G401 (cell line): ENCODE measurements around the gene PDP2. TPM values are rescaled to one million over a fixed set of nuclear protein-coding genes. Genes with fewer than 3 reads are reported as not detected.

Experiments
- DNase-seq: peaks from one replicate; pipeline ENCODE4 v3.0.0-alpha.2; 2015; ENCODE audit warnings: low spot score
- in situ Hi-C: cut with HindIII; loops from 2 replicates; pipeline ENCODE4 v1.10.0; 2016; ENCODE audit warnings: low sequenced_read_pairs, mixed read lengths
- total RNA-seq: library from RNA; depleted of rRNA; stranded (reverse); fragments of >200 nt; shearing (Covaris generic); gene quantifications from 2 replicates; pipeline ENCODE4 v1.2.3, GENCODE V29; 2014

The PDP2 gene
- total RNA-seq, 1 experiment from 2014 or later, result 13.8 TPM

DNA sequence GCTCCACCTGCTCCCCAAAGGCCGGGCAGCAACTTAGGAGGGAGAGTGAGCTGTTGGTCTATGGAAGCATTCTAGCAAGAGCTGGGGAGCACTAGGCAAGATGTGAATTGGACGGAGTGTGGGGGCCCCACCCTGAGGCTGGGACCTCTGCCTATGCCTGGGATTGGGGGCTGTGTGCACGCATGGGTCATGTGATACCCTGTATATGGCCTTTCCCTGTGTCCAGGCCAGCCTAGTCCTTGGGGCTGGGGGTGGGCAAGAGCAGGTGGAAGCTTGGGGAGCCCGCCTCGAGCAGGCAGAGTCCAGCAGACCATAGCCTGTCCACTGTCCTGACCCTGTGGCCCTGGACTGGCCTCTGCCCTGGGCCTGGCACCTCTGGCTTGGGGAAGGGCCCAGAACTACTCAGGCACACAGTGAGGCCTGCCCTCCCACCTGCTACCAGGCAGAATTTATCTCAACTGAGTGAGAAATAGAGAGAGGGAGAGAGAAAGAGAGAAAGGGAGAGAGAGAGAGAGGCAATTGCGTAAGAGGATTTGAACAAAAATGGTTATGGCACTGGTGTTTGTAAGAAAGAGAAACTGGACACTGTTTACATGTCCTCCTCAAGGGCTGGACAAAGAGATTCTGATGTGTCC, 19.1 kb downstream of the PDP2 start:
- DNase-seq, result no peak
- in situ Hi-C loops, result no loop called here

DNA sequence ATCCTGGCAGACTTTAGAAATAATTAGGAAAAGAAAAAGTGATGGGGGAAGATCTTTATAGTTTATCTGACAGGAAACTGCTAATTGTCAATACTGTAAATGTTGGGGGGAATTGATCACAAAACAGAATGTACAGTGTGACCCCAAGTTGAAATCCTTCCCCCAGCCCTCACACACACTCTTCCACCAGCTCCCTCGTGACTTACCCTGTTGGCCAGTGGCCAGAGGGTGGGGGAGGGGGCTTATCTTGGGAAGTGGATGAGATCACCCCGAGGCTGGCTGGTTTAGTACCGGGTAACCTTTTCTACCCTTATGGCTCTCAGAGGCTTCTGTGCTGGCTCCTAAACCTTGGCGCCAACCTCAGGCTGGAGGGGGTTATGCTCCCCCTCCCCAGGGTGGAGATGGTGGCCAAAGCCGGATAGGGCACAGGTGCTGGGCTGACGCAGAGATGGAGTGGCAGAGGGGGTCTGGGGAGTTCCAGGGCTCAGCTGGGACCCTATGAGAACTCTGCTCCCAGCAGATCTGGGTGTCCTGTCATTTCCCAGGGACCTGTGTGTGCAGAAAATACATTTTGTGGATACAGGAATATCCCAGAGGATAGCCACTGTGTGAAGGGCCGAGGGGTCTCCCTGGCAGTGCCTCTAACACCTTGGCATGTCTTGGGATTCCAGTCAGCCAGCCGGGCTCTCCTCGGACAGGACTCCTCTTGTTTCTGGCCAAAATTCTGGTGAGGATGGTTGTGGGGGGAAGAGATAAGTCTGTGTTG, 19.8 kb downstream of the PDP2 start:
- in situ Hi-C loops, result no loop called here
- peak; percentile 30 for DNase-seq

DNA sequence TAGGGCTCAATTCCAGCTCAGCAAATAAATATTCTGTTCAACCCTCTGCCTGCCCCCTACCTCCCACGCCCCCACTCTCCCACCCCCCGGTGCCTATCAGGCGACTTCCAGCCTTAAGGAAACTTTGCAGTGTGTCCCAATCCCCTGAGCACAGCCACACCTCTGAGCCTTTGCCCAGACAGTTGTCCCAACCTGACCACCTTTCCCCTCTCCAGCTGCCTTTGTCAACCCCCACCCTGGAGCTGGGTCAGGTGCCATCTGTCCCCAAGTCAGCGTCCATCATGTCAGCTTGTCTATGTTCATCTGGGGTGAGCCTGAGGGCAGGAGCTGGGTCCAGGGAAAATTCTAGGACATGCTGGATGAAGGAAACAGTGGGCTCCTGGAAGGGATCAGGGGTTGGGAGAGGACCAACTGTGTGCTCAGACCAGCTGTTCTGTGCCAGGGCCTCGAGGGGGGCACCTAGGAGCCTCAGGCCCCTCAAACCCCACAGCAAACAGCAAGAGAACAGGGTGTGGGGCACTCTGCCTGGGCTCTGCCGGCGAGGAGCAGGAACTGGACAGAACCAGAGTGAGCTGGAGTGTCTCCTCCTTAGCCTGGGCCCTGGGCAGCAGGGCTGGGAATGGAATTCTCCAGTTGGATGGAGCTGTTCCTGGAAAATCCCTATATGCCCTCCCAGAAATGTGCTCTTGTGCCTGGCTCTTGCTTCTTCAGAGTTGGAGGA, 20.6 kb downstream of the PDP2 start:
- peak; percentile 83 for DNase-seq
- in situ Hi-C loops, result no loop called here

DNA sequence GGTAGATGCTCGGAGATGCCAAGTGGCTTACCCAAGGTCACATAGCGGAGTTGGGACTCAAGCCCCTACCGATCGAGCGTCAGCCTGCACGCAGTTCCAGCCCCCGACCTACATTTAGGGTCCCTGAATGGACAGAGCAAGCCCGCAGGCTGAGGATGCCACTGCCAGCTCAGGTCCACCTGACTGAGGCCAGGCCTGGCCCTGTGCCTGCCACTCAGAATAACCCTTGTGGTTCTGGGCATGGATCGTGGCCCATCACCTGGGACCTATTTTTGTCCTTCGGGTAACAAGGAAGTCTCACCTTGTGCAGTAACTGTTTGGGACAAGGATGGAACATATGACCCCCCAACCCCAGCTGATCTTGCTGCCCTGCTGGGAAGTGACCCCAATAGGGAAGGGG, 21.3 kb downstream of the PDP2 start:
- peak; percentile 89 for DNase-seq
- in situ Hi-C loops, result no loop called here

DNA sequence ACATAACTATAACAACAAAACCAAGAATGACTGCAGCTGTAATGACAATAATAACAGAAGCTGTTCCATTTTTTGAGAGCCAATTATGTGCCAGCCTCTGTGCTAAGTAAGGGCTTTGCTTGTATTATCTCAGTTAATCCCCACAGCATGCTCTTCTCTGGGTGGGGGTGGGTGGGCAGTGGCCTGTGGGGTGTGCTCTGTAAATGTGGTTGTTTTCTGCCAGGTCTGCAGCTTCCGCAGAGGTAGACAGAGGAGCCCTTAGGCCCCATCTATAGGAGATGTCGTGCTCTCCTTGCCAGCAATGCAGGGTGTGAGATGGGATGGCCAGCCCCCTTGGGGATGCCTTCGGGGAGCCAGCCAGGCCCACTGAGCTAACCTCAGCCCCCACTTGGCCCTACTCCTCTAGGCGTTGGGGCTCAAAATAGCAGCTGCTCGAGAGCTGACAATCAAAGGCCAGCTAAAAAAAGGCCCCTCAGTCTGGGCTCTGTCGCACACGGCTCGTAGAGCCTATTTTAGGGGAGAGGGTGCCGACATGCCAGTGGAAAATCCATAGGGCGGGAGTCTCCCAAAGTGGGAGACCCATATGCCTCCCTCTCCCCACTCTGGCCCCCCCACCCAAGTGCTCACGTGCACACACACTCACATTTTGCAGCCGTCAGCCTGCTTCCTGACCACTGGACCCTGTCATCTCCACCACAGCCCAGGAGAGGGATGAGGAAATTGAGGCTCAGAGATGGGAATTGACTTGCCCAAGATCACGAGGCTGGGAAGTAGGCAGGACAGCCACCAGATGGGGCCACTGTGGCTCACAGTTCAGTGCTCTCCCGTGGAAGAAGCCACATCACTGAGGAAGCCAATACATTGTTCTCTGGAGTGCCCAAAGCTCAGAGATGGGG, 22.6 kb downstream of the PDP2 start:
- no peak for DNase-seq
- in situ Hi-C loops, result no loop called here

DNA sequence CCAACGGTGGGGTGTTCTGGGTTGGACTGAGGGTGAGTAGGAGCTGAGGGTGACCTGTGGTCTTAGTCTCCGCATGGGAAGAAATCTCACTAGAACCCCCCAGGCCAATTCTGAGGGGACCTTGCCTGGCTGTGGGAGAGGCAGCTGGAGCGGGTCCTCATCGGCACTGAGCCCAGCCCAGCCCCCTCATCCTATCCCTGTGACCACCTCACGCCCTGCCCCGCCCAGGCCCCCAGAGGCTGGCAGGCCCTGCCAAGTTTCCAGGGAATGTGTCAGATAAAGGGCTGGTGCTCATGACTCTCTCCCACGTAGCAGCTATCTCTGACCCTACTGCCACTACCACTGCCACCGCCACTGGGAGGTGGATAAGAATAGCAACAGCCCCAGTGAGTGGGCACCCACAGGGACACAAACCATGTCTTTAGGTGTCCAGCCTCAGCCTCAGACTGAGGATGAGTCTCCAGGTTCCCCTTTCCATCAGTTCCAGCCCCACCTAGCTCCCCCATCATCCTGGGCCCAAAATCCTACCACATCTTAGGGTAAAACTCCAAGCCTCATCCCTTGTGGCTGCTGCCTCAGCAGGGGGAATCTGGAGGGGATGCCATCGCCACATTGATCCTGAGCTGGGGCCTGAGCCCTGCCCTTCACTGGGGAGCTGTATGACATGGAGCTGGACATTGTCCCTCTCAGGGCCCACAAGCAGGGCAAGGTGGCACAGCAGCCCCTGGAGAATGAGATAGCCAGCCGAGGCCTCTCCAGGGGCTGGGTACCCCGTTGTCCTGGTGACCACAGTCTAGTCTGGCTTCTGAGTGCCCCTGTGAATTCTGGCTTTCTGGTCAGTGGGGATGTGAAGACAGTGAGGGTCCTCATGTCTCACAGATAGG, 23.5 kb downstream of the PDP2 start:
- no peak for DNase-seq
- in situ Hi-C loops, result no loop called here

DNA sequence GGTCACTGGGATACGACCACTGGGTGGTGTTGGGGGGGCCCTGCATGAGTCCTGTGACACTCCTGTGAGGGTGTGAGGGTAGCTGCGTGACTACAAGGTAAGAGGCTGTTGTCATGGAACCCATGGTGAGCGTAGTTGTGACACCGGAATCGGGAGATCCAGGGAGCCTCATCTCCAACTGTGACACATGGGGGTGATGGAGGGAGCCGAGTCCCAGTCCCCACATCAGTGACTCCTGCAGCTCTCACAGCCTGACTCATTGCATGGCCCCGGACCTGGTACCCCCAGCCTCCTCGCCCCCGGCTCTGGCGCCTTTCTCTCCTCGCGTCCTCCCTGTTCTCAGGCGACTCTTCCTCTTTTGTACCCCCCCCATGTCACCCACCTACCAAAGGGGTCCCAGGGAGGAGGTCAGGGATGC, 24.1 kb downstream of the PDP2 start:
- no peak for DNase-seq

DNA sequence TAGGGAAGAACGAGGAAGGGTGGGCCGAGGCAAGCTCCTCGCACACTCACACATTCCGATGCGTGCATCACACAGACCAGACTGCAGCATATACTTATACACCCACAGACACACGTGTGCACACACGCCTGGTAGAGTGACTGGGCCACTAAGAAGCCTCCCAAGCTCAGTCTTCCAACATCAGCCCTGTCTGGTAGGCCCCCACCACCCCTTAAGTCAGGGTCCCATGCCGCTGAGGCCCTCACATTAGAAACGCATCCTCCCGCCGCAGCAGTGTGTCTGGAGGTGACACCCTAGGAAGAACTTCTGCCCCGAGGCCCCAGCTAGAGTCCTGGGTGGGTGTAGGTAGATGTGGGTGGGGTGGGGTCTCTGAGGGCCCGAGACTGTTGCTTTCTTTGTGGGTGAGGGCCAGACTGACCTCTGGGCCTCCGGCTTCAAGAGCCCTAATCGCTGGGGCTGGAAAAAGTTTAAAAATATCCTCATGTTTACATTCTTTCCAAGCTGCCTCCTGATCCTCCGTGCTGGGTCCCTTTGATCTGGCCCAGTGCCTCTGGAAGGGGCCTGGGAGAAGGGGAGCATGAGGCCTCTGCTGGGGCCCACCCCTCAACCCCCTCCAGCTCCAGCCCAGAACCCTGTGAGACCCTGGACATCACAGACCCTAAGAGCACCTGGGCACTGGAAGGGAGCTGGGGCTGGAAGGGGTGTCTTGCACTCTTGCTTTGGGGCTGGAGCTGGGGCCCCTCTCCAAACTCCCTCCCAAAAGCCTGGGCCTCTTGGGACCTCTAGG, 24.7 kb downstream of the PDP2 start:
- DNase-seq, result no peak
- in situ Hi-C loops, result no loop called here

More for the DNA sequence above, 24.1 kb downstream of the PDP2 start:
- in situ Hi-C loops, result no loop called here

DNA sequence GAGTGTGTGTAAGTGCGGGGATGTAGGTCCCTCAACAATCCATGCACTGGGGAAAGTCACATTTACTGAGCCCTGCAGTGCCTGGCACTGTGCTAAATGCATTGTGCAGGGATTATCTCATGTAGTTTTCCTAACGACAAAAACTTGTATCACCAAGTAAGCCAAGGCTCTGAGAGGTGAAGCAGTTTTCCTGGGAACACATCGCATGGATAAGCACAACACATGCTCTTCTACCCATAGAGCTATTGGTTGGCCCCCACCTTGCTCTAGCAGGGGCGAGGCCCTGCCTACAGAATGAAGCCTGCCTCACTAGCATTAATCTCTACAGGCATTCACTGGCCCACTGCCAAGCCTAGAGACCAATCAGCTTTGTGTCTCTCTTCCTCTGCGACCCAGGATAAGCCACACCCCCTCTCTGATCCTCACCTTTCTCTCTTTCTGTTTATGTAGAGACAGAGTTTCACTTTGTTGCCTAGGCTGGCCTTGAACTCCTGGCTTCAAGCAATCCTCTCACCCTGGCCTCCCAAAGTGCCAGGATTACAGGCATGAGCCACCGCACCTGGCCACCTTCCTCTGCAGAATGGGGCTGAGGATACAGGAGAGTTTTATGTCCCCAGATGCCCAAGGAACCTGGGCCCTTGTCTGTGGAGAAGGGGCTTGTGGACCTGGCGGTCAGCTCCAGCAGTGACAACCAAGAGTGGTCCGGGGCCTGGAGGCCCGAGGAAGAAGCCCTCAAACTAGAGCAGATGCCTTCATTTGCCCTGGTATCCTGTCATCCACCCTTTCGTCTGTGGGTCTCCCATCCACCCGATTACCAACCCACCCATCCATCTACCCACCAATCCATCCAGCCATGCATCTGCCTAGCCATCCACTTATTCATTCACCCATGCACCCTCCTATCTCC, 25.6 kb downstream of the PDP2 start:
- in situ Hi-C loops, result no loop called here
- DNase-seq, result no peak

DNA sequence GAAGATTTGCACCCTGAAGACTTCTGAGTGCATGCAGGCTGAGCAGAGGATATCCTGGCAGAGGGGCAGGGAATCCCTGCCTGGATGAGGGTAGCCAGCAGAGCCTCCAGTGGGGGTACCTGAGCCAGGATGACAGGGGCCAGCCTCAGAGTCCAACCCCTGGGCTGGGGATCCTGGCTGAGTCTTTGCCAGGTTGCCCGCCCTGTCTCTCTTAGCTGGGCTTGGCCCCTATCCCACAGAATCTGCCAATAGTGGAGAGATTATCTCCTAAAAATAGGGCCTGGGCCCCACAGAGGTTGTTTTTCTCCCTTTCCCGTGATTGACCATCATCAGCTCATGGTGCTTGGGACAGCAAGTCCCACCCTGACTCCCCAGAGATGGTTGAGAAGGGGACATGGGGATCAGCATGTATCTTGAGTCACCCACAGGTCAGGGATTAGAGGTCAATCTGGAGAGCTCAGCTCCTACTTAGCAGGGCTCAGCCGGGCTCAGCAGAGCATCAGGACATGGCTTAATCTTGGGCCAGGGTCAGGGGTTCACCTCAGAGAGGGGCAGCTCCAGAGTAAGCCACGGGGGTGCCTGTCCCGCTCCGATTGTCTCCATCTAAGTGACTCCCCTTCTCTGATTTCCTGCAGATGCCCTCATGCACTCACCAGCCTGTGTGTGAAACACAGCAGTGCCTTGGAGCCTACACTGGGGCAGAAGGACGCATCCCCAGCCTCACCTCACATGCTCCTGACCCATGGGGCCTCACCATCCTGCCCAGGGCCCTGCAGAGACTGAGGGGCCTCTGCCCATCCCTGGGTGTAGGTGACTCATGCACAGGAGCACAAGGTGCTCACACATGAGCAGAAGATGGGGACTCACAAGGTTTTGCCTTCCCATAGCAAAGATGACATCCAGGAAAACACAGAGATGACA, 26.9 kb downstream of the PDP2 start:
- no peak for DNase-seq
- in situ Hi-C loops, result no loop called here

DNA sequence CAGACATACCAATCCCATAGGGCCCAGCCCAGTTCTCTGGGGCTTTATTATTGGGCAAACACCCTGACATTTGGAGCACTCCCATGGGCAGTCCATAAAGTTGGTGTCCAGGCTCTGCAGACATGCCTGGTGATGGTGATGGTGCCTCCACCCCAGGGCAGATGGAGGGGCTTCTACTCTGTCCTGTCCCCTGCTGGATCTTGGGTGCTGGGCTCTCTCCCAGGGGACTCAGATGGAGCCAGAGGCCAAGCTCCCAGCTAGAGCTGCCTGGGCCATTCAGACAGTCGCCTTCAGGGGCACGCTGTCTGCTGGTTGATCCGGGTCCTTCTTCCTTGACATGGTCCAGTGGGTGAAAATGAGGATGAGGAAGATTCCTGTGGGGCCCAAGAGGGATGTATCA, 27.8 kb downstream of the PDP2 start:
- in situ Hi-C loops, result no loop called here

DNA sequence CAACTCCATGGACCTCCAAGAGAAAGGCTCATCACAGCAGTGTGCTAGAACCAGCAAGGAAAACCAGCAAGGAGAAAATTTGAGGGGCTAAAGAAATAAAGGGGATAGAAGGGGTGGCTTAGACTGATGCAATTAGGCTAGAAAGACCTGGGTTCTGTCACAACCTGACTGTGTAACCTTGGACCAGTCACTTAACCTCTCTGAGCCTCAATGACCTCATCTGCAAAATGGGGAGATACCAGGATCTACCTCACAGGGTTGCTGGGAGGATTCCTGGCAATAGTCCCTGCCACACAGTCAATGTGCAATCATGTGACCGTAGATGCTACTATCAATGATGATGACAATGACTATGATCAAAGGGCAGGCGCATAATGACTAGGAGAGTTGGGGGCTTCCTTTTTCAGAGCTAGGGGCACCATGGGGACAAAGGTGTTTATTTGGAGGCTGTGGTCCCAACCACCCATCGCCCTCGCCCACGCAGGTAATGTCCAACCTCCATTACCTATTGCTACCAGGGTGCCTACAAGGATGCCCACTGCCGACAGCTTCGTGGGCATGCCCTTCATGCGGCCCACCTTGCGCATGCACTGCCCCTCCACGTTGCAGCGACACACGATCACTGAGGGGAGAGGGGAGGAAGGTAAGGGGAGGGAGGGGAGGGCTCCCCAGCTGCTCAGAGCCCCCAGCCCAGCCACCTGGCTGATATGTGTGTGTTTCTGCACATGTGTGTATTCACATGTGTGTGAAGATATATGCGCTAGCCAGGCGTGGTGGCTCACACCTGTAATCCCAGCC, 28.6 kb downstream of the PDP2 start:
- DNase-seq, result no peak
- in situ Hi-C loops, result no loop called here

More for the DNA sequence above, 27.8 kb downstream of the PDP2 start:
- DNase-seq, result no peak

DNA sequence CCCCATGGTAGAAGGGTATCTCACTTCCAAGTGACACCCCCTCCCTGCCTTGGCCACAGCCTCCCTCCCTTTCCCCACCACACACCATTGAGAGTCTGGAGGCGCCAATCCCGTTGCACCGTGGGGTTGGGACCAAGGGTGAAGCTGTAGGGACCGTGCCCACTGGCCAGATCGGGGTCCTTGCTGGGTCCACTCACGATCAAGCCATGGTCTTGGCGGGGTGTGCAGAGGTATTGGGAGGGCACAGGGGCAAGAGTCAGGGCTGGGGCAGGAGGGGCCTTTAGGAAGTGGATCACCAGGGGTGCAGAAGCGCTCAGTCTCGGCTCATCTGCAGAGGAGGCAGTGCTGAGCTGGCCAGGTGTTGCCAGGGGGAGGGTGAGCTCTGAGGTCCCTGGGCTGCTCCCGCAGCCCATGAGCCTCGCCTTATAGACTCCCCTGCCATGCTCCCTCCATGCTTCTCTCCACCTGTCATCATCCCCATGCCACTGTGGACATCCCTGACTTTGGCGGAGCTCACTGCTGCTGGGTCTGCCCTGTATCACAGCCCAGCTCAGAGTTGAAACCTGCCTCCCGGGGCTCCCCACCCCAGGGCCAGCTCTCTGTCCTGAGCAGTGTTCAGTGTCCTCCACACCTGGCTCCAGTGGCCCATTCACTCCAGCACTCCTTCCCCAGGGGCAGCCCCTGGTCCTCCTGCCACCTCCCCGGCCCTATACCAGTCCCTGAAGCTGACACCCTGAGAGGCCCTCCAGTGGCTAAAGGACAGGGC, 30.0 kb downstream of the PDP2 start:
- in situ Hi-C loops, result no loop called here
- no peak for DNase-seq

DNA sequence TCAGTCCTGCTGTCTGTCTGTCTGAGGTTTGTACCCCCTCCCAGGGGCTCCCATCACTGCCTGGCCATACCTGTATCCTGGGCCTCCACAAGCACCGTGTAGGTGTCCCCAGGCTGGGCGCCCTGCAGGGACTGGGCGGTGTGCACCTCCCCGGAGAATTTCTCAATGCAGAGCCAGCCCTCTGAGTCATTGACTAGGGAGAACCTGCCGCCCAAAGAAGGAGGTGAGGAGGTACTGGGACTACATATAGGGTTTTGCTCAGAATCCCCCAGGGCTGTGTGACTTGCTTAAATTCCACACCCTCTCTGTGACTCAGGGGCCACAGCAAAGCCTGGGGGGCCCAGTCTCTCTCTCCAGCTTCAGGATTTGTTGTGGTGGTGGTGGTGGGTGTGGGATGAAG, 30.8 kb downstream of the PDP2 start:
- no peak for DNase-seq

More for the DNA sequence above, 30.8 kb downstream of the PDP2 start:
- in situ Hi-C loops, result no loop called here
